Esophagus muscularis mucosa (tissue), 4 donors: ENCODE results near the gene CAPG. TPM values are rescaled to one million over a fixed set of nuclear protein-coding genes. Genes with fewer than 3 reads are reported as not detected.

Source experiments
- DNase-seq: peaks from one replicate; pipeline ENCODE4 v3.0.0-alpha.2; 2017; ENCODE audit errors: extremely low spot score
- H3K27ac ChIP-seq, 4 donors: fragments of 200-600 bp; sonication (generic); replicated peaks in 1 of 4; 1 replicate in 3 of 4; 2 replicates in 1 of 4; pipeline ENCODE4 v1.5.1; 2016 to 2019; ENCODE audit warnings: mild to moderate bottlenecking in 1 of 4
- H3K27me3 ChIP-seq, 4 donors: fragments of 200-600 bp; sonication (generic); one replicate each; pipeline versions ENCODE4 v1.5.1 to v1.6.0; 2016 to 2019
- H3K36me3 ChIP-seq, 4 donors: fragments of 200-600 bp; sonication (generic); one replicate each; pipeline ENCODE4 v1.5.1; 2016 to 2019
- H3K4me1 ChIP-seq, 4 donors: fragments of 200-600 bp; sonication (generic); one replicate each; pipeline ENCODE4 v1.5.1; 2016 to 2019
- H3K4me3 ChIP-seq, 4 donors: fragments of 200-600 bp; sonication (generic); 1 replicate in 2 of 4; 2 replicates in 2 of 4; pipeline ENCODE4 v1.5.1; 2016 to 2019; ENCODE audit warnings: mild to moderate bottlenecking in 4 of 4, moderate library complexity in 1 of 4
- H3K9me3 ChIP-seq, 4 donors: fragments of 200-600 bp; sonication (generic); 1 replicate in 3 of 4; 2 replicates in 1 of 4; pipeline ENCODE4 v1.5.1; 2016 to 2019
- CTCF ChIP-seq, 3 experiments: fragments of 200-600 bp in 2 of 3; fragments of 450-650 bp in 1 of 3; sonication (generic) in 2 of 3; IDR thresholded peaks; one replicate each; pipeline ENCODE4 v1.5.1; 2017 to 2019; ENCODE audit warnings: antibody characterized with exemption in 3 of 3, mild to moderate bottlenecking in 2 of 3, moderate library complexity in 1 of 3
- EP300 ChIP-seq: sonication (generic); formaldehyde crosslinking; IDR thresholded peaks from one replicate; pipeline ENCODE4 v1.6.1; 2017; ENCODE audit warnings: antibody characterized with exemption
- POLR2A ChIP-seq: fragments of 450-650 bp; IDR thresholded peaks from one replicate; pipeline ENCODE4 v1.6.1; 2017; ENCODE audit warnings: antibody characterized with exemption, moderate library complexity, mild to moderate bottlenecking, low read depth
- POLR2AphosphoS5 ChIP-seq, 2 donors: sonication (generic); formaldehyde crosslinking; IDR thresholded peaks; one replicate each; pipeline ENCODE4 v1.6.1; 2017; ENCODE audit warnings: antibody characterized with exemption in 2 of 2
- WGBS: methylation state at CpG from one replicate; pipeline ENCODE4 v1.1.5; 2018; 5-methylcytosine and 5-hydroxymethylcytosine counted together
- intact Hi-C: fragments of 100-400 bp; cut with DNase I; formaldehyde crosslinking; loops from one replicate; pipeline ENCODE4 v1.15.1; 2023
- total RNA-seq, 4 donors: library from RNA; depleted of rRNA; stranded (reverse); fragments of >200 nt; gene quantifications; one replicate each; pipeline versions ENCODE4 v1.1.0 to v1.2.1, GENCODE V29; 2016

The CAPG gene
- total RNA-seq, 4 donors from 2014 or later, result 22.8 to 73.6 (median 30.8) TPM

- no peak overlapping the region for H3K27ac ChIP-seq
Measured at GRCh38 chr2:85378257-85378656, 31.9 kb downstream of the CAPG start.

GRCh38 chr2:85377083-85377482 is 33.1 kb downstream of the CAPG start:
- H3K9me3 ChIP-seq, result no peaks in the 10 kb centered on the region
- no peaks in the 10 kb centered on the region for H3K27me3 ChIP-seq
- H3K27ac ChIP-seq, result no peak overlapping the region
- no peak for DNase-seq
- H3K36me3 ChIP-seq, result peaks cover 22 to 91% (median 55%) of the 10 kb centered on the region in 4 donors
- WGBS, result 85% methylated on average over 7 of the region's 11 CpGs
- H3K4me3 ChIP-seq, result no peak overlapping the region
- no peak for TF ChIP-seq EP300
- TF ChIP-seq POLR2A, result no peak
- TF ChIP-seq POLR2AphosphoS5 (IDR thresholded peaks at IDR 0.05), result no peak
- TF ChIP-seq CTCF (IDR thresholded peaks at IDR 0.05), result no peak
- intact Hi-C loops, result no loop called here
- H3K4me1 ChIP-seq, result no peaks in the 10 kb centered on the region

More at GRCh38 chr2:85378257-85378656, 31.9 kb downstream of the CAPG start:
- Histone ChIP-seq H3K36me3 (peaks cover 22 to 89% (median 50%) of the 10 kb centered on the region in 4 donors), H3K4me1 (no peaks in the 10 kb centered on the region), H3K9me3 (no peaks in the 10 kb centered on the region), H3K27me3 (no peaks in the 10 kb centered on the region), H3K4me3 (no peak overlapping the region)
- no peak for TF ChIP-seq CTCF (IDR thresholded peaks at IDR 0.05)
- TF ChIP-seq POLR2A, result no peak
- no peak for TF ChIP-seq POLR2AphosphoS5 (IDR thresholded peaks at IDR 0.05)
- no peak for DNase-seq
- intact Hi-C loops, result no loop called here
- 92% methylated on average over 5 of the region's 5 CpGs for WGBS

GRCh38 chr2:85376291-85377065 is 33.7 kb downstream of the CAPG start:
- intact Hi-C loops, result no loop called here
- DNase-seq, result no peak
- Histone ChIP-seq H3K27ac (no peak overlapping the region), H3K36me3 (peaks cover 22 to 92% (median 59%) of the 10 kb centered on the region in 4 donors), H3K9me3 (no peaks in the 10 kb centered on the region), H3K27me3 (no peaks in the 10 kb centered on the region), H3K4me1 (no peaks in the 10 kb centered on the region), H3K4me3 (no peak overlapping the region)
- 98% methylated on average over 5 of the region's 5 CpGs for WGBS
- TF ChIP-seq POLR2AphosphoS5 (IDR thresholded peaks at IDR 0.05) (no peak), POLR2A (no peak), EP300 (no peak), CTCF (IDR thresholded peaks at IDR 0.05) (no peak)

- TF ChIP-seq CTCF (IDR thresholded peaks at IDR 0.05), result no peak
- no peak for TF ChIP-seq POLR2AphosphoS5 (IDR thresholded peaks at IDR 0.05)
- no peak for TF ChIP-seq EP300
- TF ChIP-seq POLR2A, result no peak
- WGBS, result 98% methylated on average over 9 of the region's 11 CpGs
Measured at GRCh38 chr2:85371045-85371444, 39.1 kb downstream of the CAPG start.

GRCh38 chr2:85369500-85369899 is 40.7 kb downstream of the CAPG start:
- H3K27me3 ChIP-seq, result no peaks in the 10 kb centered on the region
- H3K4me1 ChIP-seq, result no peaks in the 10 kb centered on the region
- H3K36me3 ChIP-seq, result peaks cover 4 to 84% (median 43%) of the 10 kb centered on the region in 4 donors
- H3K27ac ChIP-seq, result no peak overlapping the region
- no peak for DNase-seq
- intact Hi-C loops, result no loop called here
- no peaks in the 10 kb centered on the region for H3K9me3 ChIP-seq
- H3K4me3 ChIP-seq, result no peak overlapping the region
- WGBS, result 87% methylated on average over 4 of the region's 5 CpGs
- TF ChIP-seq POLR2A, result no peak
- no peak for TF ChIP-seq EP300
- no peak for TF ChIP-seq CTCF (IDR thresholded peaks at IDR 0.05)
- TF ChIP-seq POLR2AphosphoS5 (IDR thresholded peaks at IDR 0.05), result no peak

More at GRCh38 chr2:85371045-85371444, 39.1 kb downstream of the CAPG start:
- Histone ChIP-seq H3K27ac (no peak overlapping the region), H3K36me3 (peaks cover 0 to 85% (median 44%) of the 10 kb centered on the region in 4 donors), H3K4me3 (no peak overlapping the region), H3K9me3 (no peaks in the 10 kb centered on the region), H3K4me1 (no peaks in the 10 kb centered on the region), H3K27me3 (no peaks in the 10 kb centered on the region)
- intact Hi-C loops, result no loop called here
- DNase-seq, result no peak
